PC-3 (cell line): Measurements from ENCODE around the gene CNTN1.

Source experiments
- CTCF ChIP-seq: fragments of 300-600 bp; sonication (generic); conservative IDR thresholded peaks from 2 replicates; pipeline ENCODE4 v1.5.1; 2017; ENCODE audit warnings: antibody characterized with exemption, low read depth, mild to moderate bottlenecking, low read length
- EZH2 ChIP-seq: fragments of 300-600 bp; sonication (generic); IDR thresholded peaks from one replicate; pipeline ENCODE4 v1.6.1; 2017; ENCODE audit warnings: antibody characterized with exemption, mild to moderate bottlenecking, low read length; ENCODE audit not compliant: unreplicated experiment
- EZH2phosphoT487 ChIP-seq: fragments of 300-600 bp; sonication (generic); IDR thresholded peaks from 2 replicates; pipeline ENCODE4 v1.6.1; 2018; ENCODE audit warnings: mild to moderate bottlenecking, antibody characterized with exemption, low read length, borderline replicate concordance

GRCh38 chr12:41092115-41092514 is 399.9 kb downstream of the CNTN1 start:
- TF ChIP-seq EZH2phosphoT487 (no peak), CTCF (no peak), EZH2 (no peak)
